ENCODE results near the gene CBFA2T3. TPM values are rescaled to one million over a fixed set of nuclear protein-coding genes. Genes with fewer than 3 reads are reported as not detected.

Gene CBFA2T3
- total and polyA plus RNA-seq, 9 donors, result 0.53 to 2.8 (median 1.2) TPM; not detected in 1

DNA sequence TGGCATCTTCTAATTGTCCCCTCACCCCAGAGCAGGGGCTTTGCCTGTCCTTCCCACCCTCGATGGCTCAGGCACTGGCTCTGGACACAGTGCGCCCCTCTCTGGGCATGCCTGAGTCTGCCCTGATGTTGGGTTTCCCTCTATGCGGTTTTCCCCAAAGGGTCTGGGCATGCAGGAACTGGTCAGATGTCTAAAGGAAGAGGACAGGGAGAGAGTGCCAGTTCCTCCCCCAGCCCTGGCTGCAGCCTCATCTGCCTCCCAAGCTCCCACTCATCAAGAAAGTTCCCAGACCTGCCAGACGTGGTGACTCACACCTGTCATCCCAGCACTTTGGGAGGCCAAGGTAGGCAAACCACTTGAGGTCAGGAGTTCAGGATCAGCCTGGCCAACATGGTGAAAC lies 69.2 kb downstream of the CBFA2T3 start:
- H3K4me1 ChIP-seq (ENCODE audit: insufficient read depth), result no peaks in the 10 kb centered on the region
- H3K9me3 ChIP-seq, result no peaks in the 10 kb centered on the region
- no peaks in the 10 kb centered on the region for H3K36me3 ChIP-seq
- DNase-seq, result no peak
- TF ChIP-seq EP300 (IDR thresholded peaks at IDR 0.05), result no peak
- no peak for TF ChIP-seq POLR2A (IDR thresholded peaks at IDR 0.05)
- WGBS, 3 donors, result 65 to 81% (median 76%) methylated on average over 4 of the region's 4 CpGs
- intact Hi-C loops (cut with DNase I), result no loop called here
- no peaks in the 10 kb centered on the region for H3K27me3 ChIP-seq
- H3K4me3 ChIP-seq, result no peak overlapping the region
- no peak overlapping the region for H3K27ac ChIP-seq

DNA sequence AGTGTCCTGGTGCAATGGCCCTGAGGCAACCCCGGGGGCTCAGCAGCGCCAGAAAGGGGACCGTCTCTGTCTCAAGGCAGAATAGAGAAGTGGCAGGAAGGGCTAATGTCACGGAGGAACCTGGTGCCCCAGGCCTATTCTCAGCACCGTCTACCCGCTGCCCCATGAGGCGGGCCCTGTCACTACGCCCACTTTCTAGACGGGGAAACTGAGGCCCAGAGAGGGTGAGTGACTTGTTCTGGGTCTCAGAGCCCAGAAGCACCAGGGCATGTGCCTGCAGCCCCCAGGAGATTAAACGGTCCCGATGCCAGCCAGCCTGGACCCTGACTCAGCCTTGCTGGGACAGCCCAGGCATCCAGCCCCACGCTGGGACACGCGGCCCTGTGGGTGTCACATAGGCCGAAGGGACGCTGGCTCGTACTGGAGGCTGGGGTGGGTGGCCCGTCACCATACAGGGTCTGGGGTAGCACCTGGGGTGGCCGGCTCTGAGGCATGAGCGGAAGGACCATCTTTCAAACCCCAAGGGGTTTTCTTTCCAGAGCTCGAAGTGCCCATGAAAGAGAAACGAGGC lies 70.4 kb downstream of the CBFA2T3 start:
- Histone ChIP-seq H3K27ac (no peak overlapping the region), H3K36me3 (no peaks in the 10 kb centered on the region), H3K9me3 (no peaks in the 10 kb centered on the region), H3K27me3 (no peaks in the 10 kb centered on the region), H3K4me1 (ENCODE audit: insufficient read depth) (no peaks in the 10 kb centered on the region), H3K4me3 (no peak overlapping the region)
- intact Hi-C loops (cut with DNase I), result no loop called here
- 85 to 93% (median 89%) methylated on average over 22 of the region's 22 CpGs for WGBS, 3 donors
- no peak for TF ChIP-seq POLR2A (IDR thresholded peaks at IDR 0.05)
- TF ChIP-seq, protein P1, sequence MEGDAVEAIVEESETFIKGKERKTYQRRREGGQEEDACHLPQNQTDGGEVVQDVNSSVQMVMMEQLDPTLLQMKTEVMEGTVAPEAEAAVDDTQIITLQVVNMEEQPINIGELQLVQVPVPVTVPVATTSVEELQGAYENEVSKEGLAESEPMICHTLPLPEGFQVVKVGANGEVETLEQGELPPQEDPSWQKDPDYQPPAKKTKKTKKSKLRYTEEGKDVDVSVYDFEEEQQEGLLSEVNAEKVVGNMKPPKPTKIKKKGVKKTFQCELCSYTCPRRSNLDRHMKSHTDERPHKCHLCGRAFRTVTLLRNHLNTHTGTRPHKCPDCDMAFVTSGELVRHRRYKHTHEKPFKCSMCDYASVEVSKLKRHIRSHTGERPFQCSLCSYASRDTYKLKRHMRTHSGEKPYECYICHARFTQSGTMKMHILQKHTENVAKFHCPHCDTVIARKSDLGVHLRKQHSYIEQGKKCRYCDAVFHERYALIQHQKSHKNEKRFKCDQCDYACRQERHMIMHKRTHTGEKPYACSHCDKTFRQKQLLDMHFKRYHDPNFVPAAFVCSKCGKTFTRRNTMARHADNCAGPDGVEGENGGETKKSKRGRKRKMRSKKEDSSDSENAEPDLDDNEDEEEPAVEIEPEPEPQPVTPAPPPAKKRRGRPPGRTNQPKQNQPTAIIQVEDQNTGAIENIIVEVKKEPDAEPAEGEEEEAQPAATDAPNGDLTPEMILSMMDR (IDR thresholded peaks at IDR 0.05), result no peak
- no peak for TF ChIP-seq EP300 (IDR thresholded peaks at IDR 0.05)
- no peak for DNase-seq

DNA sequence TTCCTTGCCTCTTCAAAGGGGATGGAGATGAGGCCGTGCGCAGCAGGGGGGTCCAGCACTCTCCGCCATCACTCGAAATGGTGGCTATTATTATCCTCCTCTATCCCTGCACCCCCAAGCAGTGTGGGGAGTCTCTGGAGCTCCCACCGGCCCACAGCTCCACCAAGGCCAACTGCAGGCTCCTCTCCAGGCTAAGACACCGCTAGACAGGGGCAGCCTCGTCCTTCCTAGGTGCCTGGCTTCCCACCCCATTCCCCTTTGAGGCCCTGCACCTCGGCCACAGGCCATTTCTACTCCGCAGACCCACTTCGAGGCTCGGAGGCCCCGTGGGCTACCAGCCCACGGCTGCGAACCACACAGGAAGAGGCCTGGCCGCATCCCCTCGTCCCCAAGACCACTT lies 71.0 kb downstream of the CBFA2T3 start:
- no peak for DNase-seq
- no peaks in the 10 kb centered on the region for H3K4me1 ChIP-seq (ENCODE audit: insufficient read depth)
- no peak overlapping the region for H3K4me3 ChIP-seq
- no peaks in the 10 kb centered on the region for H3K27me3 ChIP-seq
- TF ChIP-seq, protein P1 (IDR thresholded peaks at IDR 0.05), result no peak
- H3K36me3 ChIP-seq, result no peaks in the 10 kb centered on the region
- WGBS, 3 donors, result 73 to 83% (median 74%) methylated on average over 14 to 16 of the region's 16 CpGs
- intact Hi-C loops (cut with DNase I), result no loop called here
- H3K9me3 ChIP-seq, result no peaks in the 10 kb centered on the region
- H3K27ac ChIP-seq, result no peak overlapping the region

DNA sequence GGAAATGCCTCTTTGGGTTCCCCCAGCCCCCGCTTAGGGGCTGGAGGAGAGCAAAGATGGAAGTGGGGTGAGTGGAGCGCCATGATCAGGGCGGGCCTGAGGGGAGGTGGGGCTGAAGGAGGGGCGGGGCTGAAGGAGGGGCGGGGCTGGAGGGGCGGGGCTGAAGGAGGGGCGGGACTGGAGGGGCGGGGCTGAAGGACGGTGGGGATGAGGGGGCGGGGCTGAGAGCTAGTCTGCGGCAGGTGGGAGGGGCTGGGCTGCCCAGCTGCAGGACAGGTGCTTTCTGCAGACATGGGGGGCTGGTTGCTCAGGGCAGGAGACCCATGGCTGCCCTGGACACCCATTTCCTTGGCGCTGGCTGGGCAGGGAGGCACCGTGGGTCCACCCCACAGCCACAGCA lies 71.4 kb downstream of the CBFA2T3 start:
- no peaks in the 10 kb centered on the region for H3K27me3 ChIP-seq
- no peak for DNase-seq
- H3K9me3 ChIP-seq, result no peaks in the 10 kb centered on the region
- H3K36me3 ChIP-seq, result no peaks in the 10 kb centered on the region
- intact Hi-C loops (cut with DNase I), result no loop called here
- TF ChIP-seq, protein P1 (IDR thresholded peaks at IDR 0.05), result no peak
- no peak for TF ChIP-seq EP300 (IDR thresholded peaks at IDR 0.05)
- TF ChIP-seq POLR2A (IDR thresholded peaks at IDR 0.05), result no peak
- no peak overlapping the region for H3K4me3 ChIP-seq
- no peaks in the 10 kb centered on the region for H3K4me1 ChIP-seq (ENCODE audit: insufficient read depth)
- no peak overlapping the region for H3K27ac ChIP-seq
- 23 to 40% (median 33%) methylated on average over 5 to 12 of the region's 13 CpGs for WGBS, 3 donors

DNA sequence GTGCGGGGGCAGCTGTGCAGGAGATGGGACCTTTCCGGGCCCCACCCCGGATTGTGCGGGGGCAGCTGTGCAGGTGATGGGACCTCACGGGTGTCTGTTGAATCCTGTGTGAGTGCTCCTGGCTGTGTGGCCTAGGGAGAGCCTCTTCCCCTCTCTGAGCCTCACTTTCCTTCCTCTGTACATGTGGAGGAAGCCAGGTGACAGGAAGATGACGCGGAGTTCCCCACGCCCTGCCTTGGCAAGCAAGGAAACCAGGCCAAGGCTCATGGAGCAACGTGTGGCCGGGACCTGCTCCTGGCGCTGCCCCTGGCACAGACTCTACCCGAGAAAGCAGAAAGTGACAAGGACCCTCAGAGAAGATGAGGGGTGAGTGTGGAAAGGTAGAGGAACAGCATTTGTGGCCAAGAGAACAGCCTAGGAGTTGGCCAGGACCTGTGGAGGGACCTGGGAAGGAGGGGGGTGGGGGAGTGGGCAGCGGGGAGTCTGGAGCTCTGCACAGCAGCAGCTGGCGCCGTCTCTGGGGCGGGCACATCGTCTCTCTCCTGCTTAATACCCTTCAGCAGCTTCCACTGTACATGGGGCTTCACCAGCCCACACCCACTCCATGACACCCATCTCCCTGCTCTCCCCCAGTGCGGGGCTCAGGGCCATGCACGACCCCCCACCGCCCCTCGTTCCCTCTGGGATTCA lies 72.2 kb downstream of the CBFA2T3 start:
- H3K36me3 ChIP-seq, result no peaks in the 10 kb centered on the region
- no peak for DNase-seq
- intact Hi-C loops (cut with DNase I), result no loop called here
- no peaks in the 10 kb centered on the region for H3K9me3 ChIP-seq
- H3K4me3 ChIP-seq, result no peak overlapping the region
- H3K27ac ChIP-seq, result no peak overlapping the region
- H3K4me1 ChIP-seq (ENCODE audit: insufficient read depth), result no peaks in the 10 kb centered on the region
- WGBS, 3 donors, result 73 to 79% (median 79%) methylated on average over 21 of the region's 21 CpGs
- no peaks in the 10 kb centered on the region for H3K27me3 ChIP-seq
- TF ChIP-seq, protein P1 (IDR thresholded peaks at IDR 0.05), result no peak
- no peak for TF ChIP-seq EP300 (IDR thresholded peaks at IDR 0.05)
- TF ChIP-seq POLR2A (IDR thresholded peaks at IDR 0.05), result no peak
